Karpas-422 (cell line): ENCODE results near the gene STKLD1. TPM values are rescaled to one million over a fixed set of nuclear protein-coding genes. Genes with fewer than 3 reads are reported as not detected.

Experiments used
- DNase-seq: peaks from one replicate; pipeline ENCODE4 v3.0.0-alpha.2; 2015
- H2AFZ ChIP-seq: fragments of 200-600 bp; sonication (generic); 2 replicates; pipeline ENCODE4 v1.6.1; 2014; ENCODE audit warnings: antibody characterized with exemption, low read length, mixed read lengths
- H3K27ac ChIP-seq: fragments of 200-600 bp; sonication (generic); 2 replicates; pipeline ENCODE4 v1.5.1; 2014; ENCODE audit warnings: mild to moderate bottlenecking, low read length, moderate library complexity
- H3K27me3 ChIP-seq: fragments of 200-600 bp; sonication (generic); 2 replicates; pipeline ENCODE4 v1.6.1; 2014; ENCODE audit warnings: low read length, mixed read lengths
- H3K36me3 ChIP-seq: fragments of 200-600 bp; sonication (generic); 2 replicates; pipeline ENCODE4 v1.6.1; 2014; ENCODE audit warnings: low read length, mixed read lengths; ENCODE audit not compliant: insufficient read depth
- H3K4me1 ChIP-seq: fragments of 200-600 bp; sonication (generic); 2 replicates; pipeline ENCODE4 v1.6.1; 2014; ENCODE audit warnings: mild to moderate bottlenecking, low read length, mixed read lengths
- H3K4me2 ChIP-seq: fragments of 200-600 bp; sonication (generic); 2 replicates; pipeline ENCODE4 v1.6.1; 2014; ENCODE audit warnings: low read length, low read depth, mild to moderate bottlenecking; ENCODE audit not compliant: poor library complexity, severe bottlenecking
- H3K4me3 ChIP-seq: fragments of 200-600 bp; sonication (generic); 2 replicates; pipeline ENCODE4 v1.5.1; 2014; ENCODE audit warnings: mild to moderate bottlenecking, antibody characterized with exemption, low read length, mixed read lengths
- H3K79me2 ChIP-seq: fragments of 200-600 bp; sonication (generic); 2 replicates; pipeline ENCODE4 v1.6.1; 2014; ENCODE audit warnings: mild to moderate bottlenecking, low read length, mixed read lengths
- H3K9ac ChIP-seq: fragments of 200-600 bp; sonication (generic); 2 replicates; pipeline ENCODE4 v1.6.0; 2014; ENCODE audit warnings: low read length
- H3K9me2 ChIP-seq: fragments of 200-600 bp; sonication (generic), shearing (Covaris generic); replicated peaks from 2 replicates; pipeline ENCODE4 v1.6.0; 2014; ENCODE audit warnings: mild to moderate bottlenecking, low read length, moderate library complexity; ENCODE audit not compliant: insufficient read depth
- H3K9me3 ChIP-seq: fragments of 300-700, 200-600 bp; sonication (generic); 2 replicates; pipeline ENCODE4 v1.6.1; 2014; ENCODE audit warnings: low read length, mixed read lengths
- H4K20me1 ChIP-seq: fragments of 200-600 bp; sonication (generic); 2 replicates; pipeline ENCODE4 v1.6.1; 2014; ENCODE audit warnings: mild to moderate bottlenecking, antibody characterized with exemption, low read length, low read depth; ENCODE audit not compliant: insufficient read depth
- total RNA-seq: library from RNA; depleted of rRNA; stranded (reverse); fragments of >200 nt; shearing (Covaris generic); gene quantifications from 2 replicates; pipeline ENCODE4 v1.2.3, GENCODE V29; 2014; ENCODE audit warnings: low replicate concordance

STKLD1 gene
- total RNA-seq, 1 experiment from 2014 or later, result 0.93 TPM

GRCh38 chr9:133347985-133348717 lies 28.0 kb upstream of the STKLD1 start, which contains the start of the genes MED22 and RPL7A:
Gene MED22, minus strand, starts transcription at chr9:133348131. Its CDS starts 1,469 bp downstream, at chr9:133346662.
Gene RPL7A, plus strand, starts transcription at chr9:133348218. Its CDS starts 26 bp downstream, at chr9:133348244.
- Histone ChIP-seq H3K79me2 (peaks cover 51% of the 10 kb centered on the region), H2AFZ (no peak within 1 kb of the TSS), H3K4me1 (peaks cover 36% of the 10 kb centered on the region), H3K27ac (peak within 1 kb of the TSS; percentile 97), H3K9me3 (no peaks in the 10 kb centered on the region), H3K4me3 (peak within 1 kb of the TSS; percentile 100), H3K4me2 (peak within 1 kb of the TSS; percentile 93), H3K27me3 (no peaks in the 10 kb centered on the region), H3K36me3 (peaks cover 41% of the 10 kb centered on the region), H4K20me1 (peaks cover 29% of the 10 kb centered on the region), H3K9me2 (no peaks in the 10 kb centered on the region), H3K9ac (peak within 1 kb of the TSS; percentile 95)
- peak; percentile 98 for DNase-seq

- peak overlapping the region; percentile 93 for H3K4me2 ChIP-seq
- H3K9ac ChIP-seq, result peak overlapping the region; percentile 95
- H3K9me3 ChIP-seq, result no peaks in the 10 kb centered on the region
- DNase-seq, result peak; percentile 56
- H3K27me3 ChIP-seq, result no peaks in the 10 kb centered on the region
- peak overlapping the region; percentile 100 for H3K4me3 ChIP-seq
- peaks cover 43% of the 10 kb centered on the region for H3K4me1 ChIP-seq
- peak overlapping the region; percentile 97 for H3K27ac ChIP-seq
- H2AFZ ChIP-seq, result no peak overlapping the region
- H3K9me2 ChIP-seq, result no peaks in the 10 kb centered on the region
- H3K79me2 ChIP-seq, result peaks cover 51% of the 10 kb centered on the region
- H4K20me1 ChIP-seq, result peaks cover 29% of the 10 kb centered on the region
- peaks cover 41% of the 10 kb centered on the region for H3K36me3 ChIP-seq
These were observed 27.2 kb upstream of the STKLD1 start for GRCh38 chr9:133348718-133349573.

DNA sequence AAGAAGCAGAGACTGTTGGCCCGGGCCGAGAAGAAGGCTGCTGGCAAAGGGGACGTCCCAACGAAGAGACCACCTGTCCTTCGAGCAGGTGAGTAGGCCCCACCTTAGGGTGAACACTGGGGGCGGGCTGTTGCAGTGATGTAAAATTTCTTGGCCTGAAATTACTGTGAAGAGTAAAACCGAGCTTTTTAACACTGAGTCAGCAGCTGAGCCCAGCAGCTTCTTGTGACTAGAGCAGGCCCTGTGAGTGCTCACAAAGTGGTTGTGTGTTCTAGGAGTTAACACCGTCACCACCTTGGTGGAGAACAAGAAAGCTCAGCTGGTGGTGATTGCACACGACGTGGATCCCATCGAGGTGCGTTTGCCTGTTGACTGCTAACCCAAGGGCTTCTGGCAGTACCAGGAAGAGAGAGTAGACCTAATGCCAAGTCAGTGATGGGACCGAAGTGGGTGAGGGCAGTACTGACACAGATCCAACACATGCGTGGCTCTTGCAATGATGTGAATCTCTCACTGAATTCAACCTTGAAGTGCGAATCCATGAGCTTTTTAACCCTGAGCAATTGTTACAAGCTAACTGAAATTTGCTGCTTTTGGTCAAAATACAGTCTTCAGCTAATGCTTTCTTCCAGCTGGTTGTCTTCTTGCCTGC lies 26.1 kb upstream of the STKLD1 start:
- Histone ChIP-seq H3K4me2 (peak overlapping the region; percentile 93), H4K20me1 (peaks cover 29% of the 10 kb centered on the region), H3K79me2 (peaks cover 51% of the 10 kb centered on the region)

DNA sequence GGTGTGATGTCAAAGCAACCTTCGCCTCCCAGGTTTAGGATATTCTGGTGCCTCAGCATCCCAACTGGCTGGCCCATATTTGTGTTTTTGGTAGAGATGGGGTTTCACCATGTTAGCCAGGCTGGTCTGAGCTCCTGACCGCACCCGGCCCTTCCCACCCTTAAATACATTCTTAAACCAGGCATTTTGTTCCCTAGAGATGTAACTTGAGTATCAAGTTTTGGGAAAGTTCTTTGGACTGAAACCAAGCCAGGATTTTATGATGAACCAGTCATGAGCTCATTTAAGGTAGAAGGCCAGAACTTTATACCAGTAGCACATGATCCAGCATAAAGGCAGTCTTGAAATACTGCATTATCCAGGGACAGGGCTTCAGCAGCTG lies 24.6 kb upstream of the STKLD1 start:
- Histone ChIP-seq H2AFZ (no peak overlapping the region), H3K9me3 (no peaks in the 10 kb centered on the region), H3K27me3 (no peaks in the 10 kb centered on the region), H3K4me2 (no peak overlapping the region), H3K79me2 (peaks cover 41% of the 10 kb centered on the region), H3K36me3 (peaks cover 41% of the 10 kb centered on the region), H3K27ac (peak overlapping the region; percentile 24; the same call in 1 of the 2 replicates), H3K9ac (no peak overlapping the region), H3K4me3 (no peak overlapping the region), H3K9me2 (no peaks in the 10 kb centered on the region), H4K20me1 (peaks cover 23% of the 10 kb centered on the region), H3K4me1 (peaks cover 54% of the 10 kb centered on the region)
- DNase-seq, result no peak

More for the DNA sequence above, 26.1 kb upstream of the STKLD1 start:
- no peak for DNase-seq
- Histone ChIP-seq H3K4me1 (peaks cover 52% of the 10 kb centered on the region), H3K36me3 (peaks cover 41% of the 10 kb centered on the region), H3K4me3 (peak overlapping the region; percentile 100; the same call in 1 of the 2 replicates), H2AFZ (no peak overlapping the region), H3K27ac (no peak overlapping the region), H3K9ac (peak overlapping the region; percentile 95; the same call in 1 of the 2 replicates), H3K27me3 (no peaks in the 10 kb centered on the region), H3K9me3 (no peaks in the 10 kb centered on the region), H3K9me2 (no peaks in the 10 kb centered on the region)

DNA sequence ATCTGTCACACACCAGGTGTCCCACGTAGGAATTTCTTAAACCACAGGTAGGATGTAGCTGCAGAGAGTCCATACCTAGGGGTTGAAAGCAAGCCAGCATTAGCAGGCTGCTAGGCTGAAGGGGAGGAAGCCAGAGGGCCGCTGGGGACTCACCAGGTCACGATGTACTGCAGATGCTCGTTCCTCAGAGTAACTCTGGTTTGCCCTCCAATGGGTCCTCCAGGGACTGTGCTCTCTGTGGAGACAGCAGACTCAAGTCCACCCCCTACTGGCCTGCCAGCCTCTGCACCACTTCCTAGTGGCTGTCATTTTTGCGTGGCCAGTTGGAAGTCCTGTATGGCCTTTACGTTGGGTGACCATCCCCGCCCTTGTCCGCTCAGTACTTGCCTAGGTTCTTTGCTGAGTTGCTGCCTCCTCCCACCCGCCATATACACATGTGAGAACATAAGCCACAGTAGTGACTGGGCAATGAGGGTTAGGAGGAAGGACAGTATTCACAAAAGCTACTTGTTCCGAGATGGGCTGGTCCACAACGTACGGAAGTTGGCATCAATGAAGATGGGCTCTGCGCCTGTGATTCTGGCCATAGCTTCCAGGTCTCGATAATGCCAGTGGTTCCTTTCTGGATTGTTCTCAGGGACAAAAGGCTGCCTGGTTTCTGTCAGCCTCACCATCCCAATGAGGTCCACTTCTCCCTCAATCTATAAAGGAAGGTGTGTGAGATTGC lies 24.1 kb upstream of the STKLD1 start:
- peak; percentile 90 for DNase-seq
- Histone ChIP-seq H3K9me3 (no peaks in the 10 kb centered on the region), H3K4me3 (no peak overlapping the region), H2AFZ (no peak overlapping the region), H3K9ac (no peak overlapping the region), H4K20me1 (peaks cover 23% of the 10 kb centered on the region), H3K27ac (peak overlapping the region; percentile 24; the same call in 1 of the 2 replicates), H3K79me2 (peaks cover 39% of the 10 kb centered on the region), H3K9me2 (no peaks in the 10 kb centered on the region), H3K4me1 (peaks cover 51% of the 10 kb centered on the region), H3K27me3 (no peaks in the 10 kb centered on the region), H3K36me3 (peaks cover 41% of the 10 kb centered on the region), H3K4me2 (no peak overlapping the region)

DNA sequence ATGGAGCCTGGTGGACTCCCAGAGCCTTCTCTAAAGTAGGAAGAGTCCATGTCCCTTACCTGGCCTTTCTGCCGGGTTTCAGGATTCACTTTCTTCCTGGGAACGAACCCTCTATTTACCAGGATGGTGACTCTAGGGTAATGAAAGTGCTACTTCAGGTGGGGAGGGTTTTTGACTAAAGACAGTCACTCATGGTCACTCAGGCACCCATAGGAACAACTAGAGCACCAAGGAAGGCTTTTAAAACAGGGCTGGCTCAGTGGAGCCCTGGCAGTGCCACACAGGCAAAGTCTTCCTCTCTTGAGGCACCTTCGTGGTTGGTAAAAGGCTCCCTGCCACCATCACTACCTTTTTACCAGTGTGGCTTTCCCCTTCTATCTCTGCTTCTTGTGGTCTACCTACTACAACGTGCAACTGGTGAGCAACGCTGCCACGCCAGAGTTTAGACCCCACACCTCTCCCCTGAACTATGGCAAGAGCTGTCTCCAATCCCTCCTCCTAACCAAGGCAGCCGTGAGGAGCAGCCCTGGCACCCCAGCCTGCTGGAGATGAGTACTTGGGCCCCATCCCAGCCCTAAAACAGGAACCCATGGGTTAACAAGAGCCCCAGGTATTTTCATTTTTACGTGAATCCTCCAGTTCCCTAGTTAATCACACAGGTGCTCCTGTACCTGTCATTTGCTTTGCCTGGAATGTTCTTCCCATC lies 23.4 kb upstream of the STKLD1 start:
- Histone ChIP-seq H3K27ac (0 out of 2 replicates have a peak overlapping the region, but pooled peaks have one; percentile 15), H3K36me3 (peaks cover 41% of the 10 kb centered on the region), H4K20me1 (peaks cover 23% of the 10 kb centered on the region), H3K4me2 (no peak overlapping the region), H3K4me3 (no peak overlapping the region), H2AFZ (no peak overlapping the region), H3K79me2 (peaks cover 41% of the 10 kb centered on the region), H3K4me1 (peaks cover 58% of the 10 kb centered on the region), H3K9me2 (no peaks in the 10 kb centered on the region), H3K9ac (no peak overlapping the region), H3K27me3 (no peaks in the 10 kb centered on the region), H3K9me3 (no peaks in the 10 kb centered on the region)
- DNase-seq, result peak; percentile 62

DNA sequence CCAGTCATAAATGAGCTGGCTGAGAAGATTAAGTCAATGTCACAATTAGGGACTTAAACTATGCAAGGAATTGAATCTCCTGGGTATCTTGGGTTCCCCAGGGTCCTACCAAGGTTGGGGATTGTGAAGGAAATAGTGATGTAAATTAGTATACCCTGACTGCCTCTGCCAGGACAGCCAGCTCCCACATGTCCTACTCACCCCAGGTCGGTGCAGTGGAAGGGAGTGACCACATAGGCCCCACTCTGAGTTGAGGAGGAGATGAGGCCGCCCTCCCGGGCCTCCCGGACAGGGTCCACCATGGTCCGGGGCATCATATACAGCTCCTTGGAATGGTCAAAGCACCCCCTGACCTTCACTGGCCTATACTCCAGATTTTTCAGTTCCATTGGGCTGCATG lies 22.6 kb upstream of the STKLD1 start:
- Histone ChIP-seq H3K4me1 (peaks cover 65% of the 10 kb centered on the region), H3K79me2 (peaks cover 39% of the 10 kb centered on the region), H3K27ac (0 out of 2 replicates have a peak overlapping the region, but pooled peaks have one; percentile 15), H3K9me3 (no peaks in the 10 kb centered on the region), H3K4me2 (no peak overlapping the region), H2AFZ (no peak overlapping the region), H3K27me3 (no peaks in the 10 kb centered on the region), H3K36me3 (peaks cover 37% of the 10 kb centered on the region), H3K4me3 (no peak overlapping the region), H4K20me1 (peaks cover 19% of the 10 kb centered on the region), H3K9ac (no peak overlapping the region), H3K9me2 (no peaks in the 10 kb centered on the region)
- DNase-seq, result peak; percentile 67
